ENCODE results near the gene NOP10.
A peak's percentile ranks its signal among the peaks of the same experiment; 100 is the strongest.
"Not testable (repeated sequence)": the region's sequence is repeated elsewhere in the genome, so short reads cannot be mapped to it uniquely, and the experiment has no call there.

Gene NOP10

DNA sequence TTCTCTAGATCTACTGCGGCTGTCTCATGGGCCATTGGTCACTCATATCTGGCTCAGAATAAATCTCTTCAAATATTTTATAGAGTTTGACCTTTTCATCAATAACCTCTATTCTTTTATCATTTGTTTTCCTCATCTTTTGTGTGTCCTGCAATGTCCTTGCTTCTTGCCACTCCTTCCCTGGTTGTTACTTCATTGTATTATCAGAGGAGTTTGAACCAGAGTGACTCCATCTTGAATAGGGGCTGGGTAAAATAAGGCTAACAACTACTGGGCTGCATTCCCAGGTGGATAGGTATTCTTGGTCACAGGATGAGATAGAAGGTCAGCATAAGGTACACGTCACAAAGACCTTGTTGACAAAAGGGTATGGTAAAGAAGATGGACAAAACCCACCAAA, 33.9 kb upstream of the NOP10 start:
- peaks cover 6% of the 10 kb centered on the region for H3K9me3 ChIP-seq (ENCODE audit: insufficient read depth, low read depth, low read length)
- no peak overlapping the region for H3K14ac ChIP-seq (ENCODE audit: low read length)
- H4K8ac ChIP-seq (ENCODE audit: low read depth, low read length), result no peak overlapping the region
- no peaks in the 10 kb centered on the region for H3K79me1 ChIP-seq (ENCODE audit: low read length)
- no peak overlapping the region for H4K12ac ChIP-seq (ENCODE audit: low read depth, low read length)
- H3K27ac ChIP-seq (ENCODE audit: low read depth, low read length), result no peak overlapping the region
- no peaks in the 10 kb centered on the region for H3K4me1 ChIP-seq (ENCODE audit: control insufficient read depth in 1 of 2, insufficient read depth in 2 of 2, low read length in 2 of 2)
- WGBS (ENCODE audit: extremely low coverage, insufficient coverage, insufficient read length), result no CpG with 5 or more reads among the region's 2 CpGs
- H3K79me2 ChIP-seq (ENCODE audit: control insufficient read depth, insufficient read depth, low read length, poor library complexity), result no peaks in the 10 kb centered on the region
- no peak overlapping the region for H2BK120ac ChIP-seq (ENCODE audit: insufficient read depth, low read length, poor library complexity)
- H3K4me2 ChIP-seq (ENCODE audit: low read length), result no peak overlapping the region
- no peak overlapping the region for H2AFZ ChIP-seq (ENCODE audit: insufficient read depth, low read length, poor library complexity)
- H3K27me3 ChIP-seq (ENCODE audit: insufficient read depth, low read length), result no peaks in the 10 kb centered on the region
- H3K18ac ChIP-seq (ENCODE audit: low read length), result no peak overlapping the region
- no peak overlapping the region for H3K4me3 ChIP-seq (ENCODE audit: low read depth, low read length)
- H4K91ac ChIP-seq (ENCODE audit: low read depth, low read length), result no peak overlapping the region
- no peak overlapping the region for H2BK5ac ChIP-seq (ENCODE audit: low read depth, low read length, poor library complexity)
- H3K23ac ChIP-seq (ENCODE audit: low read length), result no peak overlapping the region
- peak overlapping the region; percentile 34 for H3K9ac ChIP-seq (ENCODE audit: low read length)
- H2AK5ac ChIP-seq (ENCODE audit: low read length), result no peak overlapping the region
- no peaks in the 10 kb centered on the region for H3K36me3 ChIP-seq (ENCODE audit: control insufficient read depth in 1 of 2, insufficient read depth in 2 of 2, low read length in 2 of 2)
- no peak overlapping the region for H2BK12ac ChIP-seq (ENCODE audit: low read length)
- H3K4ac ChIP-seq (ENCODE audit: low read depth, low read length), result no peak overlapping the region
- DNase-seq, result no peak

GRCh38 chr15:34375541-34375940, 32.6 kb upstream of the NOP10 start:
- not testable (repeated sequence) for H3K14ac ChIP-seq (ENCODE audit: low read length); H2BK12ac ChIP-seq (ENCODE audit: low read length); H3K79me1 ChIP-seq (ENCODE audit: low read length); H3K9me3 ChIP-seq (ENCODE audit: insufficient read depth, low read depth, low read length); H3K4ac ChIP-seq (ENCODE audit: low read depth, low read length); H3K4me3 ChIP-seq (ENCODE audit: low read depth, low read length); H4K91ac ChIP-seq (ENCODE audit: low read depth, low read length); H3K23ac ChIP-seq (ENCODE audit: low read length); H3K18ac ChIP-seq (ENCODE audit: low read length); H3K4me1 ChIP-seq (ENCODE audit: control insufficient read depth in 1 of 2, insufficient read depth in 2 of 2, low read length in 2 of 2); H2BK5ac ChIP-seq (ENCODE audit: low read depth, low read length, poor library complexity); H2AFZ ChIP-seq (ENCODE audit: insufficient read depth, low read length, poor library complexity); H4K8ac ChIP-seq (ENCODE audit: low read depth, low read length); H3K27me3 ChIP-seq (ENCODE audit: insufficient read depth, low read length); H4K12ac ChIP-seq (ENCODE audit: low read depth, low read length); H3K27ac ChIP-seq (ENCODE audit: low read depth, low read length); H3K4me2 ChIP-seq (ENCODE audit: low read length); H2AK5ac ChIP-seq (ENCODE audit: low read length); H3K36me3 ChIP-seq (ENCODE audit: control insufficient read depth in 1 of 2, insufficient read depth in 2 of 2, low read length in 2 of 2); H3K79me2 ChIP-seq (ENCODE audit: control insufficient read depth, insufficient read depth, low read length, poor library complexity); H3K9ac ChIP-seq (ENCODE audit: low read length); DNase-seq; H2BK120ac ChIP-seq (ENCODE audit: insufficient read depth, low read length, poor library complexity)
- WGBS (ENCODE audit: extremely low coverage, insufficient coverage, insufficient read length), result no CpG with 5 or more reads among the region's 2 CpGs

- no peak overlapping the region for H3K23ac ChIP-seq (ENCODE audit: low read length)
- no peak overlapping the region for H3K4me2 ChIP-seq (ENCODE audit: low read length)
- no peak overlapping the region for H3K18ac ChIP-seq (ENCODE audit: low read length)
- H2BK12ac ChIP-seq (ENCODE audit: low read length), result no peak overlapping the region
- no peak overlapping the region for H3K4me3 ChIP-seq (ENCODE audit: low read depth, low read length)
- no peak overlapping the region for H4K91ac ChIP-seq (ENCODE audit: low read depth, low read length)
- WGBS (ENCODE audit: extremely low coverage, insufficient coverage, insufficient read length), result no CpG with 5 or more reads among the region's 2 CpGs
- no peaks in the 10 kb centered on the region for H3K79me2 ChIP-seq (ENCODE audit: control insufficient read depth, insufficient read depth, low read length, poor library complexity)
- H3K27ac ChIP-seq (ENCODE audit: low read depth, low read length), result no peak overlapping the region
- H3K36me3 ChIP-seq (ENCODE audit: control insufficient read depth in 1 of 2, insufficient read depth in 2 of 2, low read length in 2 of 2), result no peaks in the 10 kb centered on the region
- no peak overlapping the region for H4K8ac ChIP-seq (ENCODE audit: low read depth, low read length)
- H2AK5ac ChIP-seq (ENCODE audit: low read length), result no peak overlapping the region
- H3K27me3 ChIP-seq (ENCODE audit: insufficient read depth, low read length), result no peaks in the 10 kb centered on the region
- no peak overlapping the region for H4K12ac ChIP-seq (ENCODE audit: low read depth, low read length)
- H3K14ac ChIP-seq (ENCODE audit: low read length), result no peak overlapping the region
- no peaks in the 10 kb centered on the region for H3K79me1 ChIP-seq (ENCODE audit: low read length)
- peaks cover 6% of the 10 kb centered on the region for H3K9me3 ChIP-seq (ENCODE audit: insufficient read depth, low read depth, low read length)
- peak; percentile 7 to 71 for DNase-seq
- H3K9ac ChIP-seq (ENCODE audit: low read length), result no peak overlapping the region
- no peak overlapping the region for H2AFZ ChIP-seq (ENCODE audit: insufficient read depth, low read length, poor library complexity)
- H2BK5ac ChIP-seq (ENCODE audit: low read depth, low read length, poor library complexity), result no peak overlapping the region
- H3K4me1 ChIP-seq (ENCODE audit: control insufficient read depth in 1 of 2, insufficient read depth in 2 of 2, low read length in 2 of 2), result peaks cover 0 to 6% of the 10 kb centered on the region in 2 experiments
- no peak overlapping the region for H3K4ac ChIP-seq (ENCODE audit: low read depth, low read length)
- no peak overlapping the region for H2BK120ac ChIP-seq (ENCODE audit: insufficient read depth, low read length, poor library complexity)
These were observed 31.9 kb upstream of the NOP10 start for GRCh38 chr15:34374816-34375215.

DNA sequence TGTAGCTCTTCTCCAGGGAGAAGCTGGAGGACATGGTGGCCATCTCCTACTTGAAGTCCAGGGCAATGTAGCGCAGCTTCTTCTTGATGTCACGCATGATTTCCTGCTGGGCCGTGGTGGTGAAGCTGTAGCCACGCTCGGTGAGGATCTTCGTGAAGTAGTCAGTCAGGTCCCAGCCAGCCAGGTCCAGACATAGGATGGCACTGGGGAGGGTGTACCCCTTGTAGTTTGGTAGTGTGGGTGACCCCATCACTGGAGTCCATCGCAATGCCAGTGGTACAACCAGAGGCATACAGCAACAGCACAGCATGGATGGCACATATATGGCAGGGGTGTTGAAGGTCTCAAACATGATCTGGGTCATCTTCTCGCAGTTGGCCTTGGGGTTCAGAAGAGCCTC, 31.0 kb upstream of the NOP10 start:
- Histone ChIP-seq H3K9ac (ENCODE audit: low read length) (no peak overlapping the region), H3K4me2 (ENCODE audit: low read length) (no peak overlapping the region), H2AK5ac (ENCODE audit: low read length) (no peak overlapping the region), H3K27me3 (ENCODE audit: insufficient read depth, low read length) (no peaks in the 10 kb centered on the region), H2AFZ (ENCODE audit: insufficient read depth, low read length, poor library complexity) (no peak overlapping the region), H3K9me3 (ENCODE audit: insufficient read depth, low read depth, low read length) (peaks cover 6% of the 10 kb centered on the region), H3K14ac (ENCODE audit: low read length) (no peak overlapping the region), H2BK5ac (ENCODE audit: low read depth, low read length, poor library complexity) (no peak overlapping the region), H3K4ac (ENCODE audit: low read depth, low read length) (no peak overlapping the region), H4K12ac (ENCODE audit: low read depth, low read length) (no peak overlapping the region), H3K4me3 (ENCODE audit: low read depth, low read length) (peak overlapping the region; percentile 16), H3K27ac (ENCODE audit: low read depth, low read length) (no peak overlapping the region), H3K79me2 (ENCODE audit: control insufficient read depth, insufficient read depth, low read length, poor library complexity) (no peaks in the 10 kb centered on the region), H2BK12ac (ENCODE audit: low read length) (no peak overlapping the region), H3K36me3 (ENCODE audit: control insufficient read depth in 1 of 2, insufficient read depth in 2 of 2, low read length in 2 of 2) (no peaks in the 10 kb centered on the region), H3K18ac (ENCODE audit: low read length) (no peak overlapping the region), H3K23ac (ENCODE audit: low read length) (no peak overlapping the region), H4K91ac (ENCODE audit: low read depth, low read length) (no peak overlapping the region), H4K8ac (ENCODE audit: low read depth, low read length) (no peak overlapping the region), H3K79me1 (ENCODE audit: low read length) (no peaks in the 10 kb centered on the region), H2BK120ac (ENCODE audit: insufficient read depth, low read length, poor library complexity) (no peak overlapping the region), H3K4me1 (ENCODE audit: control insufficient read depth in 1 of 2, insufficient read depth in 2 of 2, low read length in 2 of 2) (peaks cover 2 to 6% of the 10 kb centered on the region in 2 experiments)
- no CpG with 5 or more reads among the region's 8 CpGs for WGBS (ENCODE audit: extremely low coverage, insufficient coverage, insufficient read length)
- DNase-seq, result no peak
